Ovary (tissue), 3 donors: ENCODE results near the gene TCERG1L.

Experiments
- POLR2A ChIP-seq: fragments of 450-650 bp; IDR thresholded peaks from one replicate; pipeline ENCODE4 v1.6.1; 2017; ENCODE audit warnings: antibody characterized with exemption, mild to moderate bottlenecking, moderate library complexity
- TF ChIP-seq, protein P1 (sequence below), 3 donors: fragments of 450-650 bp in 2 of 3; fragments of 200-600 bp in 1 of 3; IDR thresholded peaks; one replicate each; pipeline versions ENCODE4 v1.5.1 to v1.8.0; 2016 to 2022; ENCODE audit warnings: antibody characterized with exemption in 3 of 3, mild to moderate bottlenecking in 1 of 3
- donor health status: DM: no; HTN: no; CAD: no.

DNA sequence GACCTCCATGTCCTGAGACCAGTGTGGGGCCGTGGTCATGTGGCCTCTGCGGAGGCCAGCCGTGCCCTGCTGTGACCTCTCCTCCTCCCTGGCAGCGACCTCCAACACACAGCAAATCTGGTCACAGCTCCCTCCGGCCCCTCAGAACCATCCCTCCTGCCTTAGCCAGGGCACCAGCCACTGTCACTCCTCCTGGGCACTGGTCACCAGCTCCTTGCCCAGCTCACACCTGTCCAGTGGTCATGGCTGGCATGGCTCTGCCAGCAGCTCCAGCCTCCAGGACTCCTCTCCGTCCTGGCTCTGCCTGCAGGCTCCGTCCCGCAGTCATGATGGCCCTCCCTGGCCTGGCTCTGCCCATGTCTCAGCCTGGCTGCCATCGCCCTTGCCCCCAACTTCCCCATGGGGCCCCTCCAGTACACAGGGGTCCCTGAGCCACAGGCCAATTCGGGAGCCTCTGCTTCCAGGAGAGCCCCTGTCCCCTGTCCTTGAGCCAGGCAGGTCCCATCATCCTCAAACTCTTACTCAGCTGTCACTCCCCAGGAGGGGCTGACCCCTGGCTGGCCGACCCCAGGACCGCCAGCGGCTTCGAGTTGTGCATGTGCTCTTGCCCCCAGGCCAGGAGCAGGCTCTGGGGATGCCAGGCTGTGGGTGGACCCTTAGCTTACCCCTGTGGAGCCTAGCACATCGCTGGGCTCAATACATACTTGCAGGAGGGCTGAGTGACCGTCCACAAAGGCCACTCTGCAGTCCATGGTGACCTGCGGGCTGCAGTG, 92.5 kb downstream of the TCERG1L start:
- TF ChIP-seq, protein P1, sequence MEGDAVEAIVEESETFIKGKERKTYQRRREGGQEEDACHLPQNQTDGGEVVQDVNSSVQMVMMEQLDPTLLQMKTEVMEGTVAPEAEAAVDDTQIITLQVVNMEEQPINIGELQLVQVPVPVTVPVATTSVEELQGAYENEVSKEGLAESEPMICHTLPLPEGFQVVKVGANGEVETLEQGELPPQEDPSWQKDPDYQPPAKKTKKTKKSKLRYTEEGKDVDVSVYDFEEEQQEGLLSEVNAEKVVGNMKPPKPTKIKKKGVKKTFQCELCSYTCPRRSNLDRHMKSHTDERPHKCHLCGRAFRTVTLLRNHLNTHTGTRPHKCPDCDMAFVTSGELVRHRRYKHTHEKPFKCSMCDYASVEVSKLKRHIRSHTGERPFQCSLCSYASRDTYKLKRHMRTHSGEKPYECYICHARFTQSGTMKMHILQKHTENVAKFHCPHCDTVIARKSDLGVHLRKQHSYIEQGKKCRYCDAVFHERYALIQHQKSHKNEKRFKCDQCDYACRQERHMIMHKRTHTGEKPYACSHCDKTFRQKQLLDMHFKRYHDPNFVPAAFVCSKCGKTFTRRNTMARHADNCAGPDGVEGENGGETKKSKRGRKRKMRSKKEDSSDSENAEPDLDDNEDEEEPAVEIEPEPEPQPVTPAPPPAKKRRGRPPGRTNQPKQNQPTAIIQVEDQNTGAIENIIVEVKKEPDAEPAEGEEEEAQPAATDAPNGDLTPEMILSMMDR (IDR thresholded peaks at IDR 0.05), result no peak
- TF ChIP-seq POLR2A, result no peak
